Spleen (tissue), 11 donors: ENCODE results near the gene KIAA1549. TPM values are rescaled to one million over a fixed set of nuclear protein-coding genes. Genes with fewer than 3 reads are reported as not detected.

ENCODE experiments used
- DNase-seq: peaks from one replicate; pipeline ENCODE4 v3.0.0-alpha.2; 2020
- H3K27ac ChIP-seq, 8 donors: fragments of 200-600 bp; sonication (generic) in 7 of 8; 1 replicate in 4 of 8; 2 replicates in 4 of 8; pipeline versions ENCODE4 v1.5.0 to v1.8.0; 2016 to 2021; ENCODE audit warnings: inconsistent platforms in 4 of 8, mild to moderate bottlenecking in 4 of 8, moderate library complexity in 1 of 8
- H3K27me3 ChIP-seq, 7 donors: fragments of 200-600 bp; sonication (generic) in 6 of 7; replicated peaks in 1 of 7; 1 replicate in 4 of 7; 2 replicates in 3 of 7; pipeline versions ENCODE4 v1.5.0 to v1.8.0; 2016 to 2021; ENCODE audit warnings: inconsistent platforms in 3 of 7, mild to moderate bottlenecking in 1 of 7
- H3K36me3 ChIP-seq, 6 donors: fragments of 200-600 bp; sonication (generic) in 5 of 6; 1 replicate in 4 of 6; 2 replicates in 2 of 6; pipeline versions ENCODE4 v1.5.0 to v1.8.0; 2016 to 2021; ENCODE audit warnings: inconsistent platforms in 2 of 6
- H3K4me1 ChIP-seq, 6 donors: fragments of 200-600 bp; sonication (generic) in 5 of 6; 1 replicate in 3 of 6; 2 replicates in 3 of 6; pipeline versions ENCODE4 v1.5.0 to v1.8.0; 2016 to 2021; ENCODE audit warnings: inconsistent platforms in 3 of 6
- H3K4me3 ChIP-seq, 8 donors: fragments of 200-600 bp; sonication (generic) in 7 of 8; 1 replicate in 4 of 8; 2 replicates in 4 of 8; pipeline versions ENCODE4 v1.5.0 to v1.8.0; 2016 to 2021; ENCODE audit warnings: inconsistent platforms in 4 of 8, mild to moderate bottlenecking in 4 of 8, moderate library complexity in 2 of 8
- H3K9me3 ChIP-seq, 8 donors: fragments of 200-600 bp; sonication (generic) in 7 of 8; 1 replicate in 4 of 8; 2 replicates in 4 of 8; pipeline versions ENCODE4 v1.5.0 to v1.8.0; 2016 to 2021; ENCODE audit warnings: inconsistent platforms in 4 of 8
- POLR2A ChIP-seq, 3 donors: fragments of 450-650 bp; IDR thresholded peaks; one replicate each; pipeline ENCODE4 v1.5.1; 2017; ENCODE audit warnings: antibody characterized with exemption in 3 of 3, mild to moderate bottlenecking in 1 of 3
- POLR2AphosphoS5 ChIP-seq, 3 donors: sonication (generic); formaldehyde crosslinking; IDR thresholded peaks; one replicate each; pipeline ENCODE4 v1.5.1; 2017; ENCODE audit warnings: antibody characterized with exemption in 3 of 3
- WGBS, 5 donors: extraction: QIAGEN DNeasy Blood & Tissue Kit in 3 of 5; methylation state at CpG; one replicate each; pipeline versions ENCODE4 v1.1.5 to v1.1.7; 2013 to 2018; 5-methylcytosine and 5-hydroxymethylcytosine counted together
- intact Hi-C: fragments of 100-400 bp; cut with DNase I; formaldehyde crosslinking; loops from one replicate; pipeline ENCODE4 v1.15.0; 2023; ENCODE audit warnings: low total_unique reads
- polyA plus RNA-seq, 3 donors: library from polyadenylated mRNA; stranded (reverse); fragments of 200-250 nt; gene quantifications; one replicate each; pipeline ENCODE4 v1.2.1, GENCODE V29; 2013
- total RNA-seq, 7 donors: library from RNA; depleted of rRNA in 3 of 7; stranded (reverse); fragments of >200 nt in 3 of 7; fragmentation: NEBNext Ultra II Directional in 4 of 7; extraction: Animal tissue kit (Norgen Biotek cat#: 25700) in 4 of 7; gene quantifications; one replicate each; pipeline versions ENCODE4 v1.1.0 to v1.2.1, GENCODE V29; 2016 to 2021
- TF ChIP-seq, protein P1 (sequence below), 11 experiments: fragments of 200-600 bp in 7 of 11; fragments of 450-650 bp in 4 of 11; sonication (generic) in 4 of 11; IDR thresholded peaks in 8 of 11; conservative IDR thresholded peaks in 3 of 11; 1 replicate in 7 of 11; 2 replicates in 4 of 11; pipeline versions ENCODE4 v1.4.0 to v1.8.0; 2016 to 2021; ENCODE audit warnings: antibody characterized with exemption in 11 of 11, inconsistent platforms in 4 of 11, mild to moderate bottlenecking in 1 of 11
- donor health status: healthy with polysubstance abuse.
- donor health status: DM: no; HTN: no; CAD: no; lungs with moderate emphysema.
- donor health status: DM: no; HTN: no; CAD: no.
- donor health status: Bipolar disorder and iron deficiency.
- donor health status: healthy.
- donor health status: DM: no; HTN: no; CAD: no.
- donor health status: DM: yes; HTN: yes; CAD: no.

The KIAA1549 gene
- total and polyA plus RNA-seq, 10 donors = 0.03 to 1.8 (median 0.85) TPM

DNA sequence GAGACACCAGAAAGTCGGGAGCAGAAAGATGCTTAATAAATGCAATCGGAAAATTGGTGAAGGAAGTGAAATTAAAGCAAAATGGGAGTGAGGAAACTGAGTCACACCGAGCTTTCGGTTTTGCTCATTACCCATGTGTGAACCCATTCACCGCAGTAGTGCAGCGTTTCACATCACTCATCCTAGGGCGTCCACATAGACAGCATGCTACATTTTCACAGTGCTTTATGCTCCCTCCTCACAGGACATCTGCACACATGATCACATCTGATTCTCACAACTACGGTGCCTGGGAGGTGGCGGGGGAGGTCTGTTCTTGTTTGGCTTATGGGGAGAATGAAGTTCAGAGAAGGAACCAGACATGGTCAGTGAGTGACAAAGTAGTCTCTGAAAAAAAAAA lies 146.6 kb downstream of the KIAA1549 start:
- no peak overlapping the region for H3K27ac ChIP-seq
- no peaks in the 10 kb centered on the region for H3K27me3 ChIP-seq
- H3K4me1 ChIP-seq = peaks cover 0 to 9% (median 5%) of the 10 kb centered on the region in 6 donors
- no peaks in the 10 kb centered on the region for H3K9me3 ChIP-seq
- intact Hi-C loops = no loop called here
- H3K4me3 ChIP-seq = no peak overlapping the region
- TF ChIP-seq, protein P1, sequence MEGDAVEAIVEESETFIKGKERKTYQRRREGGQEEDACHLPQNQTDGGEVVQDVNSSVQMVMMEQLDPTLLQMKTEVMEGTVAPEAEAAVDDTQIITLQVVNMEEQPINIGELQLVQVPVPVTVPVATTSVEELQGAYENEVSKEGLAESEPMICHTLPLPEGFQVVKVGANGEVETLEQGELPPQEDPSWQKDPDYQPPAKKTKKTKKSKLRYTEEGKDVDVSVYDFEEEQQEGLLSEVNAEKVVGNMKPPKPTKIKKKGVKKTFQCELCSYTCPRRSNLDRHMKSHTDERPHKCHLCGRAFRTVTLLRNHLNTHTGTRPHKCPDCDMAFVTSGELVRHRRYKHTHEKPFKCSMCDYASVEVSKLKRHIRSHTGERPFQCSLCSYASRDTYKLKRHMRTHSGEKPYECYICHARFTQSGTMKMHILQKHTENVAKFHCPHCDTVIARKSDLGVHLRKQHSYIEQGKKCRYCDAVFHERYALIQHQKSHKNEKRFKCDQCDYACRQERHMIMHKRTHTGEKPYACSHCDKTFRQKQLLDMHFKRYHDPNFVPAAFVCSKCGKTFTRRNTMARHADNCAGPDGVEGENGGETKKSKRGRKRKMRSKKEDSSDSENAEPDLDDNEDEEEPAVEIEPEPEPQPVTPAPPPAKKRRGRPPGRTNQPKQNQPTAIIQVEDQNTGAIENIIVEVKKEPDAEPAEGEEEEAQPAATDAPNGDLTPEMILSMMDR (IDR thresholded peaks at IDR 0.05 in 8 of 11, conservative IDR thresholded peaks at IDR 0.05 in 3 of 11) = no peak
- TF ChIP-seq POLR2A (IDR thresholded peaks at IDR 0.05) = no peak
- no peak for TF ChIP-seq POLR2AphosphoS5 (IDR thresholded peaks at IDR 0.05)
- 82 to 93% (median 90%) methylated on average over 9 of the region's 9 CpGs for WGBS, 5 donors
- no peak for DNase-seq
- H3K36me3 ChIP-seq = no peaks in the 10 kb centered on the region

DNA sequence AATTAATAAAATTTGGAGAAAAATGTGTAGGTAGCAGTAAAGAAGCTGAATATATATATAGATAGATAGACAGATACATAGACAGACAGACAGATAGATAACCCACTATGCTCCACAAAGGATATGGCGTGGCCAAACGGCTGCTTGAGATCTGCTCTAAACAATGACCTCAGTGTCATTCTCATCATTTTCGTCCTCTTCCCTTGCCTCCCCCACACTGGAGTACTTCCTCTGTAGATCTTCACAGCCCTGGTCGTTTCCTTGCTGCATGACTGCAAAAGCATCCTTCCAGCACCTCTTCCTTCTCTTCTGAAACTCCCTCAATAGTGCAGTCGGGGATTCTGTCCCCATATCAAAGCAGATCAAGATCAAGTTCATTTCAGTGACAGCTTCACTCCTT lies 147.6 kb downstream of the KIAA1549 start:
- intact Hi-C loops = no loop called here
- 34 to 59% (median 55%) methylated on average over 5 of the region's 5 CpGs for WGBS, 5 donors
- TF ChIP-seq, protein P1 (IDR thresholded peaks at IDR 0.05 in 8 of 11, conservative IDR thresholded peaks at IDR 0.05 in 3 of 11) = no peak
- TF ChIP-seq POLR2A (IDR thresholded peaks at IDR 0.05) (no peak), POLR2AphosphoS5 (IDR thresholded peaks at IDR 0.05) (no peak)

DNA sequence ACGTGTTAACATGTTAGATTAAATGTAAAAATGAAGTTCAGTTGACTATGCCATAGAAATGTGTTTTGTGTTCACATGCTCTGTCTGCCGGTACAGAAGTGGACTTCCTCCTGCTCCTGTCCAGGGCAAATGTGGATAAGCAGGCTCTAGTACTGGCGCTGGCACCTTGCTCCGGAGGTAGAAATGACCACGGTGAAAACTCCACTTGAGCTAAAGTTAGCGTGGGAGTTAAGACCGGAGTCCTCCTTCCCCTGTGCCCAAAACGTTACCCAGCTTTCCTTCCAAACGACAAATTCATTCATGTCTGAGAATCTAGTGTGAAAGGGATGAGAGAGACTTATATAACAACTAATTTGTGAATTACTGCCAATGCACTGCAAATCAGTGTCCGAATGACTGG lies 148.2 kb downstream of the KIAA1549 start:
- WGBS, 5 donors = 90 to 93% (median 92%) methylated on average over 10 of the region's 10 CpGs
- TF ChIP-seq POLR2A (IDR thresholded peaks at IDR 0.05) (no peak), POLR2AphosphoS5 (IDR thresholded peaks at IDR 0.05) (no peak)
- TF ChIP-seq, protein P1 (IDR thresholded peaks at IDR 0.05 in 8 of 11, conservative IDR thresholded peaks at IDR 0.05 in 3 of 11) = no peak
- Histone ChIP-seq H3K9me3 (no peaks in the 10 kb centered on the region), H3K27me3 (no peaks in the 10 kb centered on the region), H3K4me1 (peaks cover 0 to 6% (median 3%) of the 10 kb centered on the region in 6 donors), H3K4me3 (no peak overlapping the region), H3K36me3 (no peaks in the 10 kb centered on the region), H3K27ac (no peak overlapping the region)
- DNase-seq = no peak
- intact Hi-C loops = no loop called here

More for the DNA sequence above, 147.6 kb downstream of the KIAA1549 start:
- no peak for DNase-seq
- no peaks in the 10 kb centered on the region for H3K36me3 ChIP-seq
- H3K4me1 ChIP-seq = peaks cover 0 to 9% (median 5%) of the 10 kb centered on the region in 6 donors
- H3K4me3 ChIP-seq = no peak overlapping the region
- H3K27me3 ChIP-seq = no peaks in the 10 kb centered on the region
- H3K9me3 ChIP-seq = no peaks in the 10 kb centered on the region
- no peak overlapping the region for H3K27ac ChIP-seq

DNA sequence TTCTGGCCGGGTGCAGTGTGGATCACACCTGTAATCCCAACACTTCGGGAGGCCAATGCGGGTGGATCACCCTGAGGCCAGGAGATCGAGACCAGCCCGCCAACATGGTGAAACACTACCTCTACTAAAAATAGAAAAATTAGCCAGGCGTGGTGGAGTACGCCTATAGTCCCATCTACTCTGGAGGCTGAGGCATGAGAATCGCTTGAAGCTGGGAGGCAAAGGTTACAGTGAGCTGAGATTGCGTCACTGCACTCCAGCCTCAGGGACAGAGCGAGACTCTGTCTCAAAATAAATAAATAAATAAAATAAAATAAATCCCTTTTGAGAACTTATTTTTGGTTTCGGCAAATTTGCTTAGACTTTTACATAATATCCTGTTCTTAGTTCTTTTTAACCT lies 151.9 kb downstream of the KIAA1549 start:
- TF ChIP-seq, protein P1 (IDR thresholded peaks at IDR 0.05 in 8 of 11, conservative IDR thresholded peaks at IDR 0.05 in 3 of 11) = no peak
- TF ChIP-seq POLR2A (IDR thresholded peaks at IDR 0.05) (no peak), POLR2AphosphoS5 (IDR thresholded peaks at IDR 0.05) (no peak)
- H3K9me3 ChIP-seq = peaks cover 0 to 5% (median 0%) of the 10 kb centered on the region in 8 donors
- WGBS, 5 donors = 78 to 94% (median 89%) methylated on average over 11 of the region's 11 CpGs
- no peak for DNase-seq
- peaks cover 0 to 3% (median 0%) of the 10 kb centered on the region in 7 donors for H3K27me3 ChIP-seq
- no peak overlapping the region for H3K27ac ChIP-seq
- intact Hi-C loops = no loop called here
- H3K4me3 ChIP-seq = no peak overlapping the region
- no peaks in the 10 kb centered on the region for H3K4me1 ChIP-seq
- no peaks in the 10 kb centered on the region for H3K36me3 ChIP-seq
